ENCODE data around the gene BNIP2.

DNA sequence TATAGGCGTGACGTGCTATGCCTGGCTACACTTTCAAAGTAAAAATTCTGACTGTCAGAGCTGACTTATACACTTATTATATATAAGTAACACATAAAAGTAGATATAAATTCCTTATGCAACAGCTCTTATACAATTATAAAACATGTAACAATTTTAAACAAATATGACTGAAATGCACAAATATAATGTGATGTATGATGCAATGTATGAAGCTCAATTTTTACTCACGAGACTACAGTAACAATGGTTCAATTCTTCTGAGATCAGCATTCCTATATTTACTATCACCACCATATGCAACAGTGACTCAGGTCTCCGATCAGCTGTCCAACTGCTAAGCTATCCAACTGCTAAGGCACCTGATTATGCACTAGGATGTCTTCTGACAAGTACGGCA, 8.2 kb downstream of the BNIP2 start:
- no peak for TF ChIP-seq CTCF (IDR thresholded peaks at IDR 0.05)
- no peak for TF ChIP-seq POLR2A (IDR thresholded peaks at IDR 0.05)
